IPS DF 6.9 (cell line): ENCODE results near the gene WDFY4.

Experiments used
- DNase-seq: peaks from one replicate; pipeline ENCODE4 v3.0.0-alpha.2; 2013; ENCODE audit warnings: low read depth, low spot score
- H3K27ac ChIP-seq: one replicate; pipeline ENCODE4 v1.5.1; 2013; ENCODE audit warnings: low read length, control low read depth
- H3K27me3 ChIP-seq: 2 replicates; pipeline ENCODE4 v1.6.1; 2013; ENCODE audit warnings: mild to moderate bottlenecking, low read length; ENCODE audit not compliant: control insufficient read depth, insufficient read depth
- H3K36me3 ChIP-seq: 2 replicates; pipeline ENCODE4 v1.6.1; 2013; ENCODE audit warnings: low read length; ENCODE audit not compliant: control insufficient read depth, insufficient read depth
- H3K4me1 ChIP-seq: 2 replicates; pipeline ENCODE4 v1.6.1; 2013; ENCODE audit warnings: low read length; ENCODE audit not compliant: control insufficient read depth, insufficient read depth
- H3K4me3 ChIP-seq: 2 replicates; pipeline ENCODE4 v1.5.1; 2013; ENCODE audit warnings: mild to moderate bottlenecking, low read length
- H3K9me3 ChIP-seq: 2 replicates; pipeline ENCODE4 v1.6.1; 2013; ENCODE audit warnings: low read length, inconsistent platforms; ENCODE audit not compliant: control insufficient read depth, insufficient read depth
- WGBS: extraction: QIAGEN DNeasy Blood & Tissue Kit; methylation state at CpG from one replicate; pipeline ENCODE4 v1.1.7; 2013; ENCODE audit warnings: mixed read lengths, missing lambda C conversion rate; ENCODE audit not compliant: insufficient read length, insufficient coverage; 5-methylcytosine and 5-hydroxymethylcytosine counted together

The WDFY4 gene

DNA sequence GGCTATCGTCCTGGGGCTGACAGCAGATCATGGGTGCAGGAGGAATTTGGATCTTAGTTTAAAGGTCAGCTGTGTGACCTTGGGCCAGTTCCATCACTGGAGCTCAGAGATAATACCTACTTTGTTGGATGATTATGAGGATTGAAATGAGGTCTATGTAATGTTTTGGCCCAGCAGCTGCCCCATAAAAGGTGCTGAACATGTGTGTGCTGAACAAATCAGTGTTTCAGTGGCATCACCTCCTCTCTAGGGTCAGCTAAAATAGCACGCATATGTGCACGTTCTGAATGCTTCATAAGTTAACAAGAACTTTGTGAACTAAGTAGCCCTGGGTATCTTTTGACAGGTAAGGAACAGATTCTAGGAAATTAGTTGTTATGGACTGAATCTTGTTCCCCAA is 339.8 kb downstream of the WDFY4 start:
- no peak for DNase-seq
- no peak overlapping the region for H3K4me3 ChIP-seq
- no CpG with 5 or more reads among the region's 3 CpGs for WGBS
- H3K4me1 ChIP-seq, result no peaks in the 10 kb centered on the region
- no peaks in the 10 kb centered on the region for H3K36me3 ChIP-seq
- no peaks in the 10 kb centered on the region for H3K9me3 ChIP-seq
- no peaks in the 10 kb centered on the region for H3K27me3 ChIP-seq
- H3K27ac ChIP-seq, result no peak overlapping the region

- Histone ChIP-seq H3K27ac (no peak overlapping the region), H3K4me3 (no peak overlapping the region), H3K4me1 (no peaks in the 10 kb centered on the region), H3K9me3 (no peaks in the 10 kb centered on the region), H3K36me3 (no peaks in the 10 kb centered on the region), H3K27me3 (no peaks in the 10 kb centered on the region)
- WGBS, result no CpG with 5 or more reads among the region's 7 CpGs
- no peak for DNase-seq
Observed at GRCh38 chr10:49025347-49025983, 340.8 kb downstream of the WDFY4 start.

DNA sequence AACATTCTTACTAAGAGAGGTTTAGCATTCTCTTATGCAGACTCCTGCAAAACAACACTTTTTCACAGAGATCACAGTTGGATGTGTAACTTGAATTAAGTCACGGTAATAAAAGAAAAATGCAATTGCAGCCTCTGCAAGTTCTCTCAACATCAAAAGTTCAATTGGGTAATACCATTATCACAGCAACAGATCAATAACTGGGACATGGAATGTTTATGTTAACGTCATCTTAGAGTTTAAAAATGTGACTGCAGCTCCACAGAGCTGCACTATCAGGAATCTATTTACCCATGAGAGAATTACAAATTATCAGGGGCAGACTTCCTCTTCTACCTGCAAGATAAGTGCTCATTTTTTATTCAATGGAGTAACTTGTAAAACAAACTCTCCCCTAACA is 344.0 kb downstream of the WDFY4 start:
- WGBS, result no CpG with 5 or more reads among the region's 2 CpGs
- H3K4me1 ChIP-seq, result no peaks in the 10 kb centered on the region
- H3K27ac ChIP-seq, result no peak overlapping the region
- no peaks in the 10 kb centered on the region for H3K27me3 ChIP-seq
- H3K36me3 ChIP-seq, result no peaks in the 10 kb centered on the region
- no peak overlapping the region for H3K4me3 ChIP-seq
- no peak for DNase-seq
- no peaks in the 10 kb centered on the region for H3K9me3 ChIP-seq

GRCh38 chr10:49029666-49030065 is 345.0 kb downstream of the WDFY4 start:
- Histone ChIP-seq H3K4me1 (no peaks in the 10 kb centered on the region), H3K36me3 (no peaks in the 10 kb centered on the region), H3K27ac (no peak overlapping the region), H3K9me3 (no peaks in the 10 kb centered on the region), H3K27me3 (no peaks in the 10 kb centered on the region), H3K4me3 (no peak overlapping the region)
- DNase-seq, result no peak
- WGBS, result no CpG with 5 or more reads among the region's 1 CpG
